IPS DF 6.9 (cell line): ENCODE results near the gene ANKLE2.
"Not testable (repeated sequence)": the region's sequence is repeated elsewhere in the genome, so short reads cannot be mapped to it uniquely, and the experiment has no call there.

Source experiments
- DNase-seq: peaks from one replicate; pipeline ENCODE4 v3.0.0-alpha.2; 2013; ENCODE audit warnings: low read depth, low spot score
- H3K27ac ChIP-seq: one replicate; pipeline ENCODE4 v1.5.1; 2013; ENCODE audit warnings: low read length, control low read depth
- H3K27me3 ChIP-seq: 2 replicates; pipeline ENCODE4 v1.6.1; 2013; ENCODE audit warnings: mild to moderate bottlenecking, low read length; ENCODE audit not compliant: control insufficient read depth, insufficient read depth
- H3K36me3 ChIP-seq: 2 replicates; pipeline ENCODE4 v1.6.1; 2013; ENCODE audit warnings: low read length; ENCODE audit not compliant: control insufficient read depth, insufficient read depth
- H3K4me1 ChIP-seq: 2 replicates; pipeline ENCODE4 v1.6.1; 2013; ENCODE audit warnings: low read length; ENCODE audit not compliant: control insufficient read depth, insufficient read depth
- H3K4me3 ChIP-seq: 2 replicates; pipeline ENCODE4 v1.5.1; 2013; ENCODE audit warnings: mild to moderate bottlenecking, low read length
- H3K9me3 ChIP-seq: 2 replicates; pipeline ENCODE4 v1.6.1; 2013; ENCODE audit warnings: low read length, inconsistent platforms; ENCODE audit not compliant: control insufficient read depth, insufficient read depth
- WGBS: extraction: QIAGEN DNeasy Blood & Tissue Kit; methylation state at CpG from one replicate; pipeline ENCODE4 v1.1.7; 2013; ENCODE audit warnings: mixed read lengths, missing lambda C conversion rate; ENCODE audit not compliant: insufficient read length, insufficient coverage; 5-methylcytosine and 5-hydroxymethylcytosine counted together

The ANKLE2 gene

GRCh38 chr12:132795847-132796246, 34.2 kb upstream of the ANKLE2 start:
- Histone ChIP-seq H3K4me1 (no peaks in the 10 kb centered on the region), H3K27ac (no peak overlapping the region), H3K27me3 (no peaks in the 10 kb centered on the region), H3K36me3 (peaks cover 29% of the 10 kb centered on the region), H3K9me3 (no peaks in the 10 kb centered on the region), H3K4me3 (no peak overlapping the region)
- WGBS: no CpG with 5 or more reads among the region's 14 CpGs
- DNase-seq: no peak

DNA sequence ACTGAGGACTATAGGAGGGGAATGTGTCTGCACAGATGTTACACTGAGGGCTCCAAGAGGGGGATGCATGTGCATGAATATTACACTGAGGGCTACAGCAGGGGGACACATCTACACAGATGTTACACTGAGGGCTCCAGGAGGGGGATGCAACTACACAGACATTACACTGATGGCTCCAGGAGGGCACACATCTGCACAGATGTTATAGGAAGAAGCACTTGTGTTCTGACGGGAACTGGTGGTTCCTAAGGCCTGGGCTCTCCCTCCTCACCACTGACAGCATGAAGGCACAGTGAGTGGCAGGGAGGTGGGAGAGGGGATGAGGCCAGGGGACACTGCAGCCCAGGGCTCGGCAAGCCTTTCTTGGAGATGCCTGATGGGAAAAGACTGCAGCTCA, 30.3 kb upstream of the ANKLE2 start:
- not testable (repeated sequence) for H3K9me3 ChIP-seq, H3K27me3 ChIP-seq, H3K4me3 ChIP-seq, DNase-seq, H3K4me1 ChIP-seq, H3K27ac ChIP-seq
- peaks cover 26% of the 10 kb centered on the region for H3K36me3 ChIP-seq
- WGBS: no CpG with 5 or more reads among the region's 2 CpGs

GRCh38 chr12:132789099-132789471, 27.5 kb upstream of the ANKLE2 start:
- WGBS: no CpG with 5 or more reads among the region's 21 CpGs
- H3K27ac ChIP-seq: no peak overlapping the region
- no peaks in the 10 kb centered on the region for H3K9me3 ChIP-seq
- H3K36me3 ChIP-seq: peaks cover 21% of the 10 kb centered on the region
- H3K4me3 ChIP-seq: no peak overlapping the region
- DNase-seq: no peak
- H3K4me1 ChIP-seq: peaks cover 2% of the 10 kb centered on the region
- H3K27me3 ChIP-seq: no peaks in the 10 kb centered on the region

DNA sequence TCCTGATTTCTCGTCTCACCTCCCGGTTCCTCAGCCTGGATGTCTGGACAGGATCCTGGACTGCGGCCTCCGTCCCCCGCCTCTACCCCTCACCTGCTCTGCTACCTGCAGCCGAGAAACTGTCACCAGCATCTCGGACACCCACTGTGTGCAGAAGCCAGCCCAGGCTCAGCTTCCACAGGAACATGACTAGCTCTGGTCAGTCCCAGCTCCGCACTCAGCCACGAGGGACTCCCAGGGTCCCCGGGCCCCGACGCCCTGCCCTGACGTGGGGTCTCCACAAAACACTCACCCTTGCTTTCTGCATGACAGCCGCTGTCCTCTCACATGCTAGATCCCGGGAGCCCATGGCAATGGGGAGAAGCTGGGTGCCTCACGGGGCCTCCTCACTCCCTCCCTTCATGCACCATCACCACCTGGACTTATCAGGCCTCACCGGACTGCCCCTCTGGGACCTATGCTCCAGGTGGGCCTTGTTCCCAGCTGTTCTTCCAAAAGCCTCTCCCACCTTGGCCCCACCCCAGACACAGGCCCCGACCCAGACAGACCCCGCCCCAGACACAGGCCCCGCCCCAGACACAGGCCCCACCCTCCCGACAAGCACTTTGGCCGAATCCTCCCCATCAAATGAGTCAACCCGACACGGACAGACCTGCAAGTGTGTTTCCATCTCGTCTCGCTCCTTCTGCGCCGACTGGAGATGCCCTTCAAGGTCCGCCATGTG, 26.9 kb upstream of the ANKLE2 start:
- DNase-seq: no peak
- H3K36me3 ChIP-seq: peaks cover 20% of the 10 kb centered on the region
- WGBS: no CpG with 5 or more reads among the region's 29 CpGs

DNA sequence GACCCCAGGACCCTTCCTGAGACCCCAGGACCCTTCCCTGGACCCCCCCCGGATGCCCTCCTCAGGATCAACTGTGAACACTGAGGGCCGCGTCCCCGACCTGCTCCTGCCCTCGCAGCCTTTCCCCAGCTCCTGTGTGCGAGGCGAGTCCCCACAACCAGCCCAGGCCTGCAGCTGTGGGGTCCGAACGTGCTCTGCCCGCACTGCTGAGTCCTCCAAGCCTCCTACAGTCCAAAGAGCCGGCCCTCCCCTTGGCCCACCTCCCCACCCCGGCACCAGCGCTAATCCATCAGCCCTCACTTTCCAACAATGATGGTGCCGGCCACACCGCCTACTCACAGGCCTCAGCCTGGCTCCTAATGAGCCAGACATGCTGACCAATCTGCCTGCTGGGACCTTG, 26.2 kb upstream of the ANKLE2 start:
- Histone ChIP-seq H3K27ac (no peak overlapping the region), H3K4me1 (peaks cover 2% of the 10 kb centered on the region), H3K4me3 (no peak overlapping the region), H3K9me3 (no peaks in the 10 kb centered on the region), H3K36me3 (peaks cover 22% of the 10 kb centered on the region), H3K27me3 (no peaks in the 10 kb centered on the region)
- WGBS: no CpG with 5 or more reads among the region's 15 CpGs
- DNase-seq: no peak

More for the DNA sequence above, 26.9 kb upstream of the ANKLE2 start:
- Histone ChIP-seq H3K27me3 (no peaks in the 10 kb centered on the region), H3K9me3 (no peaks in the 10 kb centered on the region), H3K4me3 (no peak overlapping the region), H3K4me1 (peaks cover 2% of the 10 kb centered on the region), H3K27ac (no peak overlapping the region)

DNA sequence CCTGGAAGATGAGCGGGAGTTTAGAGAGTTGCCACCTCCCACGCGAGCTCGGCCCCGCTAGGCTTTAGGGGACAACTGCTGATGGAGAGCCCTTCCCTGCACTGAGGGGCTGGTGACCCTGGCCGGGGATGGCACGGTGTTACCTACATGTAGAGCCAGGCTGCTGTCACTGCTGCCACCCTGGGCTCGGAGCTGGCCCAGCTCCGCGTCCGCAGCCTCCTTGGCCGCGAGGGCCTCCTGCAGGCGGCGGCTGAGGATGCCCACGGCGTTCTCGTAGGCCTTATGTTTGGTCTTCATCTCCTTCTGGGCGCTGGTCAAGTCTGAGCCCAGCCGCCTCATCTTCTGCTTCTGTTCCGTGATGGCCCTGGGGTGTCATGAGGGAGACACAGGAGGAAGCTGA, 24.6 kb upstream of the ANKLE2 start:
- Histone ChIP-seq H3K4me3 (no peak overlapping the region), H3K36me3 (peaks cover 29% of the 10 kb centered on the region), H3K27me3 (no peaks in the 10 kb centered on the region), H3K9me3 (no peaks in the 10 kb centered on the region), H3K4me1 (peaks cover 2% of the 10 kb centered on the region), H3K27ac (no peak overlapping the region)
- DNase-seq: no peak
- WGBS: no CpG with 5 or more reads among the region's 21 CpGs

DNA sequence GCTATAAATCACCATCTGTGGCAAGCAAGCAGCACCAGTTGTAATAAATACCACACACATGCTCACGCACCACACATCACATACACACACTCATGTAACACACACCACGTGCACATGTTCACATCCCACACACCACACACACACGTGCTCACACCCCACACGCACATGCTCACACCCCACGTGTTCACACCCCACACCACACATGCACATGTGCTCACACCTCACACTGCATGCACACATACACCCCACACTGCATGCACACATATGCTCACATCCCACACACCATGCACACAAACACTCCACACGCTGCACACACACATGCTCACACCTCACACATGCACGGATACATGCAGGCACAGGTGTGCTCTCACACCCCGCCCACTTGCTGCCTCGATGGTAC, 22.9 kb upstream of the ANKLE2 start:
- no peaks in the 10 kb centered on the region for H3K9me3 ChIP-seq
- H3K36me3 ChIP-seq: peaks cover 40% of the 10 kb centered on the region
- no peak for DNase-seq
- H3K4me3 ChIP-seq: no peak overlapping the region
- peaks cover 2% of the 10 kb centered on the region for H3K4me1 ChIP-seq
- no peak overlapping the region for H3K27ac ChIP-seq
- H3K27me3 ChIP-seq: no peaks in the 10 kb centered on the region
- 100% methylated on average over 1 of the region's 9 CpGs for WGBS

DNA sequence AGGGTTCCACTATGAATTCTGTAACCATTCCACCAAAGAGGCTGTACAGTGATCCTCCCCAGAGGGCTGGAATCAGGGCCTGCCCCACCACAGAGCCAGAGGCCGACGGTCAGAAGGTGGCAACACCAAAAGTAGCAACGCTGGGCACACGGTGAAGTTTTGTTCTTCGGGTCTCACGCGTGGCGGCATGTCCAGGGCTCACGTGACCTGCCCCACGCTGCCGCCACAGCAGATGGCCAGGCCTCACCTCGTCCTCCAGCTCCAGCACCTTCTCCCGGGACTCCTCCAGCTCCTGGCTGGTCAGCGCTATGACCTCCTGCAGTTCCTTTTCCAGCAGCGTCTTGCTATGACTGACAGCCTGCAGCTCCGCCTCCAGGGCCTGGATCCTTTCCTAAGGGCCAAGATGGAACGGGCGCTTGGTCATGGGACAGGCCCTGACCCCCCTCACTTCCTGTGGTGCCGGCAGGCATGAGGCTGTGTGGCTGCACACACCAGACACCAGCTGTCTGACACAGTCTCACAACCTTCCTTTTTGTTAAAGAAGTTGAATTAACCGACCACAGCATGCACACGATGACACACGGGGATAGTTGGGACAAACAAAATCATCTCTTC, 22.4 kb upstream of the ANKLE2 start:
- Histone ChIP-seq H3K27me3 (no peaks in the 10 kb centered on the region), H3K9me3 (no peaks in the 10 kb centered on the region), H3K4me3 (no peak overlapping the region), H3K36me3 (peaks cover 39% of the 10 kb centered on the region), H3K4me1 (peaks cover 2% of the 10 kb centered on the region), H3K27ac (no peak overlapping the region)
- DNase-seq: no peak
- WGBS: no CpG with 5 or more reads among the region's 22 CpGs

GRCh38 chr12:132781938-132782337, 20.3 kb upstream of the ANKLE2 start:
- Histone ChIP-seq H3K27me3 (no peaks in the 10 kb centered on the region), H3K4me1 (no peaks in the 10 kb centered on the region), H3K4me3 (no peak overlapping the region), H3K27ac (no peak overlapping the region), H3K36me3 (peaks cover 38% of the 10 kb centered on the region), H3K9me3 (no peaks in the 10 kb centered on the region)
- DNase-seq: no peak
- no CpG with 5 or more reads among the region's 12 CpGs for WGBS

DNA sequence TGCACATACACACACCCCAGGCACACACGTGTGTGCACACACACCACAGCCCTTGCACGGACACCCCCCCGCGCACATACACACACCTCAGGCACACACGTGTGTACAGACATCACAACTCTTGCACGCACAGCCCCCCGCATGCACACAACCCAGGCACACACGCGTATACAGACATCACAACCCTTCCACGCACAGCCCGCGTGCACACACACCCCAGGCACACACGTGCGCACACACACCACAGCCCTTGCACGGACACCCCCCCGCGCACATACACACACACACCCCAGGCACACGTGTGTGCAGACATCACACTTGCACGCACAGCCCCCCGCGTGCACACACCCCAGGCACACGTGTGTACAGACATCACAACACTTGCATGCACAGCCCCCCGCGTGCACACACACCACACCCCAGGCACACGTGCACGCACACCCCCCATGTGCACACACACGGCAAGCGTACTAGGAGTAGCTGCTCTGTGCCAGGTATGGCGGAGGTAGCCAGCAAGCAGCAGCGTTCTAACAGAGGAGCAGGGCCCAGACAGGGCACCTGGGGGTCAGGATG, 18.2 kb upstream of the ANKLE2 start:
- no CpG with 5 or more reads among the region's 30 CpGs for WGBS
- no peaks in the 10 kb centered on the region for H3K9me3 ChIP-seq
- H3K27ac ChIP-seq: no peak overlapping the region
- no peak for DNase-seq
- H3K4me1 ChIP-seq: no peaks in the 10 kb centered on the region
- H3K36me3 ChIP-seq: peaks cover 43% of the 10 kb centered on the region
- H3K4me3 ChIP-seq: no peak overlapping the region
- no peaks in the 10 kb centered on the region for H3K27me3 ChIP-seq
